Measurements from ENCODE around the gene RNF217. TPM values are rescaled to one million over a fixed set of nuclear protein-coding genes. Genes with fewer than 3 reads are reported as not detected.

Gene RNF217
- total and polyA plus RNA-seq, 2 of the 8 experiments (the other 6 are each of a cell fraction or from before 2014, with no cell fraction given): 2.0 to 8.9 TPM

DNA sequence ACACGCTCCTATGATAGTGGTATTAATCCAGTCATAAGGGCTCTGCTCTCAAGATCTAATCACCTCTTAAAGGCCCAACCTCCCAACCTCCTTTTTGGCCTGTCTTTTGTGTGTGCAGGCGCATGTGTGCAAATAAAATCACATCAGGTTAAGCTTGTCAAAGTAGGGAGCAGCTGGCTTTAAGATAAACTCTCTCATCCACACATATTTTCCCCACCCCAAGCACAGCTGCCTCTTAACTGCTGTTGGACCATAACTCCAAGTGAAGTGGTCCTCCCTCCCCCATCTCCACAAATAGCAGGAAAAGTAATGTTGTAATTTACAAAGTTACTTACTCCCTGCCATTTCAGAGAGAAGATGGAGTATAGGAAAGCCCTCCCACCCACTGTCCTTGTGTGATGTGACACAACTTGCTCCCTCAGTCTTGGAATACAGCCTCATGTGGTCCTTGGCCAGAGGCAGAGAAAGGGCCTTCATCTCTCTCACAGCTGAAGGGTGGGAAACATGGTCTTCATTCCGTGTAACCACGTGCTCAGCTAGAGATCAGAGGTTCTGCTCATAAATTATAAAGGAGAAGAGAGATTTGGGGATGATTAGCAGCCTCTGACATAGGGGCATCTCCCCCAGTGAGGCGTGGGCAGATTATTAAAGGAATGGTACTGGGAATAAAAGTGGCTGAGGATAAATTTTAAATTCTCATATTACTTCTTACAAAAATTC, 116.5 kb downstream of the RNF217 start (continued):
- TF ChIP-seq, protein P1, sequence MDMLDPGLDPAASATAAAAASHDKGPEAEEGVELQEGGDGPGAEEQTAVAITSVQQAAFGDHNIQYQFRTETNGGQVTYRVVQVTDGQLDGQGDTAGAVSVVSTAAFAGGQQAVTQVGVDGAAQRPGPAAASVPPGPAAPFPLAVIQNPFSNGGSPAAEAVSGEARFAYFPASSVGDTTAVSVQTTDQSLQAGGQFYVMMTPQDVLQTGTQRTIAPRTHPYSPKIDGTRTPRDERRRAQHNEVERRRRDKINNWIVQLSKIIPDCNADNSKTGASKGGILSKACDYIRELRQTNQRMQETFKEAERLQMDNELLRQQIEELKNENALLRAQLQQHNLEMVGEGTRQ (IDR thresholded peaks at IDR 0.05; ENCODE audit: low read length): no peak
- no peak for TF ChIP-seq KDM1A (IDR thresholded peaks at IDR 0.05; ENCODE audit: borderline replicate concordance, low read length)
- no peak for TF ChIP-seq RBBP5 (IDR thresholded peaks at IDR 0.05; ENCODE audit: borderline replicate concordance, low read depth, low read length)
- no peak for TF ChIP-seq YY1 (IDR thresholded peaks at IDR 0.05; ENCODE audit: low read depth, low read length)
- no peak for TF ChIP-seq JUND (IDR thresholded peaks at IDR 0.05; ENCODE audit: low read length)
- no peak for TF ChIP-seq RNF2 (IDR thresholded peaks at IDR 0.05; ENCODE audit: borderline replicate concordance, low read depth, low read length, missing control alignments, poor library complexity, severe bottlenecking)
- TF ChIP-seq GABPA (IDR thresholded peaks at IDR 0.05; ENCODE audit: borderline replicate concordance, insufficient read depth, low read length): no peak
- no peak for TF ChIP-seq CEBPB (IDR thresholded peaks at IDR 0.05; ENCODE audit: low read depth, low read length)
- no peak for TF ChIP-seq SUZ12 (IDR thresholded peaks at IDR 0.05; ENCODE audit: low read length)
- TF ChIP-seq CBX8 (IDR thresholded peaks at IDR 0.05; ENCODE audit: borderline replicate concordance, low read depth, low read length): no peak
- TF ChIP-seq SIX5 (IDR thresholded peaks at IDR 0.05; ENCODE audit: low read depth, low read length): no peak
- no peak for TF ChIP-seq EZH2 (IDR thresholded peaks at IDR 0.05; ENCODE audit: low read depth, low read length, severe bottlenecking)

Data from H1 (cell line).